ENCODE measurements around the gene ALDH1B1.

The ALDH1B1 gene

DNA sequence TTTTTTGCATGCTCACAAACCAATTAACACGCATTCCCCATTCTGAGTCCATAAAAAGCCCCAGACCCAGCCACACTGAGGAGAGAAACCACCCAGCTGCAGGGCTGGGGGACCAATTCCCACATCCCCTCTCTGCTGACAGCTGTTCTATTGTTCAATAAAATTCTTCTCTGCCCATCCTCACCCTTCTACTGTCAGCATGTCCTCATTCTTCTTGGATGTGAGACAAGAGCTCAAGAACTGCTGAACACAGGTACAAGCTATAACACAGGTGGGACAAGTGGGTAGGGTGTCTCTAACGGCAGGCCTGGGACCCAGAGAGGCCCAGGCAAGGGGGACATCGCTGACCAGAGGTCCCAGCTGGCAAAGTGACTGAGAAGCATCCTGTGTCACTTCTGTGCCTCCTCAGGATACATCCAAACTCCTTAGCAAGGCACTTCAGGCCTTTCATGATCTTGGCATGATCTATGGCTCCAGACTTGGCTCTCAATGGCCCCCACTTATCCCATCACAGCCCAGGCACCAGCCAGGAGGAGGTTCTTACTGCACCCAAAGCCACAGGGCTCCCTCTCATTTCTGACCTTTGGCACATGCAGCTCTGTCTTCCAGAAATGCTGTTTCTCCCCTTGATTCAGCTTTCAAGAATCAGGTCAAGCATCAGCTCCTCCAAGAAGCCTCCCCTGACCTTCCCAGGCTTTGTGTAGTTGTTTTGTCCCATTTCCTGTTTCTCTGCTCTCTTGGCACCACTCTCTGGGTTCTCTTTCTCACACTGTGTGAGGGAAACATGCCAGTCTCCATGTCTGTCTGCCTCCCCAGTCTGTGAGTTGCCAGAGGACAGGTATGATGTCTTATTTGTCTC, 7.3 kb upstream of the ALDH1B1 start:
- no peaks in the 10 kb centered on the region for H3K27me3 ChIP-seq (ENCODE audit: low read length)
- H3K9ac ChIP-seq (ENCODE audit: low read length): no peak overlapping the region
- H3K4me3 ChIP-seq (ENCODE audit: insufficient read depth, low read length, poor library complexity, severe bottlenecking): no peak overlapping the region
- TF ChIP-seq CTCF (IDR thresholded peaks at IDR 0.05; ENCODE audit: insufficient read depth, low read length, poor library complexity, severe bottlenecking) (no peak), EZH2phosphoT487 (conservative IDR thresholded peaks at IDR 0.05; ENCODE audit: low read length) (no peak)
- H3K36me3 ChIP-seq (ENCODE audit: low read length): no peaks in the 10 kb centered on the region
- no peak overlapping the region for H2AFZ ChIP-seq (ENCODE audit: low read depth, low read length, severe bottlenecking)
- no peaks in the 10 kb centered on the region for H3F3A ChIP-seq (ENCODE audit: insufficient read depth)
- H4K20me1 ChIP-seq (ENCODE audit: low read depth, low read length): no peaks in the 10 kb centered on the region
- H3K9me2 ChIP-seq (replicated peaks; ENCODE audit: insufficient read depth, low read length): no peaks in the 10 kb centered on the region
- H3K4me2 ChIP-seq (ENCODE audit: low read depth, low read length, poor library complexity, severe bottlenecking): no peak overlapping the region
- no peak overlapping the region for H3K27ac ChIP-seq (ENCODE audit: low read depth, low read length)
- peaks cover 16% of the 10 kb centered on the region; the same call in 1 of the 2 replicates for H3K9me3 ChIP-seq (ENCODE audit: insufficient read depth, low read length)
- no peaks in the 10 kb centered on the region for H3K79me2 ChIP-seq (ENCODE audit: insufficient read depth, low read length)

GRCh38 chr9:38385896-38386295, 6.6 kb upstream of the ALDH1B1 start:
- no peak overlapping the region for H3K9ac ChIP-seq (ENCODE audit: low read length)
- H3K9me3 ChIP-seq (ENCODE audit: insufficient read depth, low read length): peaks cover 16% of the 10 kb centered on the region; the same call in 1 of the 2 replicates
- no peak overlapping the region for H3K27ac ChIP-seq (ENCODE audit: low read depth, low read length)
- no peaks in the 10 kb centered on the region for H3F3A ChIP-seq (ENCODE audit: insufficient read depth)
- H3K4me3 ChIP-seq (ENCODE audit: insufficient read depth, low read length, poor library complexity, severe bottlenecking): no peak overlapping the region
- TF ChIP-seq EZH2phosphoT487 (conservative IDR thresholded peaks at IDR 0.05; ENCODE audit: low read length) (no peak), CTCF (IDR thresholded peaks at IDR 0.05; ENCODE audit: insufficient read depth, low read length, poor library complexity, severe bottlenecking) (no peak)
- H4K20me1 ChIP-seq (ENCODE audit: low read depth, low read length): no peaks in the 10 kb centered on the region
- H3K27me3 ChIP-seq (ENCODE audit: low read length): no peaks in the 10 kb centered on the region
- H3K79me2 ChIP-seq (ENCODE audit: insufficient read depth, low read length): no peaks in the 10 kb centered on the region
- no peak overlapping the region for H2AFZ ChIP-seq (ENCODE audit: low read depth, low read length, severe bottlenecking)
- no peak overlapping the region for H3K4me2 ChIP-seq (ENCODE audit: low read depth, low read length, poor library complexity, severe bottlenecking)
- no peaks in the 10 kb centered on the region for H3K9me2 ChIP-seq (replicated peaks; ENCODE audit: insufficient read depth, low read length)
- H3K36me3 ChIP-seq (ENCODE audit: low read length): no peaks in the 10 kb centered on the region

GRCh38 chr9:38386319-38386895, 6.1 kb upstream of the ALDH1B1 start:
- Histone ChIP-seq H3K27ac (ENCODE audit: low read depth, low read length) (no peak overlapping the region), H3K9me3 (ENCODE audit: insufficient read depth, low read length) (peaks cover 16% of the 10 kb centered on the region; the same call in 1 of the 2 replicates), H3K27me3 (ENCODE audit: low read length) (no peaks in the 10 kb centered on the region), H3K79me2 (ENCODE audit: insufficient read depth, low read length) (no peaks in the 10 kb centered on the region), H4K20me1 (ENCODE audit: low read depth, low read length) (no peaks in the 10 kb centered on the region), H3K9ac (ENCODE audit: low read length) (no peak overlapping the region), H3K4me3 (ENCODE audit: insufficient read depth, low read length, poor library complexity, severe bottlenecking) (no peak overlapping the region), H3K4me2 (ENCODE audit: low read depth, low read length, poor library complexity, severe bottlenecking) (no peak overlapping the region), H3F3A (ENCODE audit: insufficient read depth) (no peaks in the 10 kb centered on the region), H2AFZ (ENCODE audit: low read depth, low read length, severe bottlenecking) (no peak overlapping the region), H3K36me3 (ENCODE audit: low read length) (no peaks in the 10 kb centered on the region), H3K9me2 (replicated peaks; ENCODE audit: insufficient read depth, low read length) (no peaks in the 10 kb centered on the region)
- TF ChIP-seq EZH2phosphoT487 (conservative IDR thresholded peaks at IDR 0.05; ENCODE audit: low read length) (no peak), CTCF (IDR thresholded peaks at IDR 0.05; ENCODE audit: insufficient read depth, low read length, poor library complexity, severe bottlenecking) (no peak)

Data from SU-DHL-6 (cell line).